HepG2 (cell line): ENCODE data around the gene ERCC5. TPM values are rescaled to one million over a fixed set of nuclear protein-coding genes. Genes with fewer than 3 reads are reported as not detected.

Experiments used
- ATAC-seq: fragments of 200-7000 bp; cut with Tn5 transposase; 3 replicates; pipeline ENCODE4 v1.9.1; 2020; ENCODE audit warnings: mild to moderate bottlenecking, moderate library complexity
- BruUV-seq: library from RNA; stranded (reverse); fragments of 400-500 nt; replicated peaks from 2 replicates; lab custom pipeline; 2021; lab: Mats Ljungman, UMichigan
- CTCF ChIA-PET: fragments of 300-600 bp; formaldehyde crosslinking; extraction: SDS; loops from one replicate; lab custom pipeline; 2021; ENCODE audit warnings: low total read pairs, inconsistent platforms, low intra/inter-chr PET ratio; lab: Yijun Ruan, JAX
- POLR2A ChIA-PET: fragments of 350-600 bp; sonication (Branson Sonifier 250); formaldehyde crosslinking; loops from one replicate; lab custom pipeline; 2020; ENCODE audit warnings: antibody characterized with exemption, inconsistent platforms; lab: Yijun Ruan, JAX
- DNase-seq: peaks from one replicate; pipeline ENCODE4 v3.0.0-alpha.2; 2015; ENCODE audit warnings: low spot score
- FAIRE-seq: peaks from 3 replicates; lab custom pipeline; 2011; peaks lifted over from hg19 to GRCh38; lab: Jason Lieb, UNC
- H2AFZ ChIP-seq: one replicate; pipeline ENCODE4 v1.6.1; 2011; ENCODE audit warnings: low read length, inconsistent platforms
- H3K27ac ChIP-seq: fragments of 300-600 bp; 3 replicates; pipeline ENCODE4 v1.8.0; 2011; ENCODE audit warnings: mixed run types, mild to moderate bottlenecking, mixed read lengths, low read length, inconsistent platforms; ENCODE audit not compliant: insufficient read depth; ENCODE audit errors: extremely low read length
- H3K27me3 ChIP-seq, 2 experiments: fragments of 200-600 bp in 1 of 2; 2 replicates in 1 of 2; 3 replicates in 1 of 2; pipeline versions ENCODE4 v1.6.0 to v1.8.0; 2011; ENCODE audit warnings: low read length in 2 of 2, mild to moderate bottlenecking in 2 of 2, moderate library complexity in 2 of 2, inconsistent platforms in 1 of 2; ENCODE audit not compliant: insufficient read depth in 2 of 2, control insufficient read depth in 1 of 2
- H3K36me3 ChIP-seq, 2 experiments: fragments of 200-600 bp in 1 of 2; replicated peaks in 1 of 2; 2 replicates in 1 of 2; 3 replicates in 1 of 2; pipeline versions ENCODE4 v1.5.1 to v1.8.0; 2011; ENCODE audit warnings: low read length in 2 of 2, inconsistent platforms in 1 of 2; ENCODE audit not compliant: insufficient read depth in 2 of 2, control insufficient read depth in 1 of 2
- H3K4me1 ChIP-seq: 2 replicates; pipeline ENCODE4 v1.5.1; 2012; ENCODE audit warnings: low read length, inconsistent platforms; ENCODE audit not compliant: insufficient read depth
- H3K4me2 ChIP-seq: 2 replicates; pipeline ENCODE4 v1.6.0; 2011; ENCODE audit warnings: low read depth, low read length, inconsistent platforms
- H3K4me3 ChIP-seq, 3 experiments: fragments of 200-600 bp in 1 of 3; sonication (generic), shearing (Covaris generic) in 1 of 3; replicated peaks in 1 of 3; 2 replicates each; pipeline ENCODE4 v1.5.1; 2011 to 2016; ENCODE audit warnings: low read length in 3 of 3, inconsistent platforms in 2 of 3, low read depth in 2 of 3, mild to moderate bottlenecking in 2 of 3, control low read depth in 1 of 3, mixed read lengths in 1 of 3; ENCODE audit not compliant: insufficient read depth in 1 of 3
- H3K79me2 ChIP-seq: one replicate; pipeline ENCODE4 v1.6.1; 2011; ENCODE audit warnings: low read length, inconsistent platforms; ENCODE audit not compliant: insufficient read depth
- H3K9ac ChIP-seq: 2 replicates; pipeline ENCODE4 v1.6.0; 2011; ENCODE audit warnings: mild to moderate bottlenecking, low read depth, low read length, inconsistent platforms; ENCODE audit not compliant: insufficient read depth
- H3K9me3 ChIP-seq: 2 replicates; pipeline ENCODE4 v1.5.1; 2012; ENCODE audit warnings: mild to moderate bottlenecking, low read length
- H4K20me1 ChIP-seq: 2 replicates; pipeline ENCODE4 v1.6.0; 2011; ENCODE audit warnings: inconsistent platforms, mild to moderate bottlenecking, low read length, moderate library complexity; ENCODE audit not compliant: insufficient read depth
- CCAR2 ChIP-seq: fragments of 200-400 bp; formaldehyde crosslinking; optimal IDR thresholded peaks from 2 replicates; pipeline ENCODE3; 2018; ENCODE audit warnings: low read depth, mild to moderate bottlenecking, low read length, moderate library complexity
- MAFF ChIP-seq: IDR thresholded peaks from 2 replicates; pipeline ENCODE4 v1.6.1; 2011; ENCODE audit warnings: low read depth, low read length, improper control_type of control experiment
- MAFK ChIP-seq, 2 experiments: IDR thresholded peaks in 1 of 2; conservative IDR thresholded peaks in 1 of 2; 2 replicates each; pipeline ENCODE4 v1.6.1; 2011; ENCODE audit warnings: improper control_type of control experiment in 2 of 2, low read length in 2 of 2
- SMARCC2 ChIP-seq: fragments of 450-650 bp; IDR thresholded peaks from 2 replicates; pipeline ENCODE4 v1.6.1; 2017; ENCODE audit warnings: antibody characterized with exemption, mild to moderate bottlenecking
- WGBS: methylation state at CpG from one replicate; pipeline ENCODE4 v1.1.6; 2017; ENCODE audit warnings: low lambda C conversion rate; 5-methylcytosine and 5-hydroxymethylcytosine counted together
- in situ Hi-C: cut with HindIII; loops from 2 replicates; pipeline ENCODE4 v1.10.0; 2017; ENCODE audit warnings: low pct_unique_long_range_greater_than_20kb; ENCODE audit not compliant: extremely low pct_ligation_motif_present
- intact Hi-C: fragments of 100-400 bp; cut with micrococcal nuclease; formaldehyde crosslinking; loops from one replicate; pipeline ENCODE4 v1.10.0; 2022; ENCODE audit not compliant: unreplicated experiment
- polyA plus RNA-seq, 8 experiments: library from polyadenylated mRNA; depleted of rRNA in 3 of 8; stranded (reverse) in 7 of 8; unstranded in 1 of 8; fragments of >200 nt; fragmentation: Illumina TruSeq in 4 of 8; extraction: Trizol in 4 of 8; gene quantifications; 2 replicates each; pipeline versions ENCODE4 v1.2.1 to v1.2.3, GENCODE V29; 2011 to 2016; ENCODE audit warnings: low read depth in 4 of 8, missing spikeins in 1 of 8, mixed read lengths in 1 of 8; ENCODE audit not compliant: insufficient read depth in 1 of 8
- total RNA-seq, 5 experiments: library from RNA; depleted of rRNA; stranded (reverse); fragments of >200 nt; fragmentation: Illumina TruSeq; extraction: Trizol; gene quantifications; 2 replicates each; pipeline ENCODE4 v1.2.3, GENCODE V29; 2016; ENCODE audit warnings: low read depth in 1 of 5

The ERCC5 gene
- total and polyA plus RNA-seq, 2 of the 13 experiments (the other 11 are each of a cell fraction or from before 2014, with no cell fraction given): 12.9 to 35.5 TPM

- Histone ChIP-seq H3K4me1 (no peaks in the 10 kb centered on the region), H3K27me3 (peaks cover 0 to 1% of the 10 kb centered on the region in 2 experiments; a peak in 2 of 5 replicates), H3K9ac (no peak overlapping the region), H3K27ac (no peak overlapping the region), H3K36me3 (no peaks in the 10 kb centered on the region), H2AFZ (no peak overlapping the region), H3K9me3 (no peaks in the 10 kb centered on the region), H3K79me2 (no peaks in the 10 kb centered on the region), H3K4me2 (no peak overlapping the region), H3K4me3 (no peak overlapping the region), H4K20me1 (no peaks in the 10 kb centered on the region)
- FAIRE-seq (no peak), ATAC-seq (no peak), DNase-seq (no peak)
- ChIA-PET CTCF (no interaction called here), POLR2A (no interaction called here)
- in situ Hi-C loops: loop anchor here (25.0 kb wide), 1 partner anchor 223 kb away; no protein-coding TSS in a partner anchor
- 14% methylated on average over 7 of the region's 7 CpGs for WGBS
- no TSS peak for BruUV-seq
- intact Hi-C loops: no loop called here
- no peak for TF ChIP-seq CCAR2
These were observed 68.1 kb downstream of the ERCC5 start for GRCh38 chr13:102913914-102914313.

- no peaks in the 10 kb centered on the region for H4K20me1 ChIP-seq
- no peak overlapping the region for H3K27ac ChIP-seq
- H2AFZ ChIP-seq: peak overlapping the region; percentile 27
- FAIRE-seq (no peak), ATAC-seq (no peak), DNase-seq (no peak)
- in situ Hi-C loops: loop anchor here (25.0 kb wide), 1 partner anchor 223 kb away; no protein-coding TSS in a partner anchor
- intact Hi-C loops: no loop called here
- H3K9me3 ChIP-seq: no peaks in the 10 kb centered on the region
- no TSS peak for BruUV-seq
- no peak overlapping the region for H3K9ac ChIP-seq
- no peak overlapping the region for H3K4me3 ChIP-seq
- no peaks in the 10 kb centered on the region for H3K36me3 ChIP-seq
- TF ChIP-seq SMARCC2: no peak
- TF ChIP-seq MAFK (conservative IDR thresholded peaks at IDR 0.05 in 1 of 2, IDR thresholded peaks at IDR 0.05 in 1 of 2; ENCODE audit: low read length in 2 of 2): peak; percentile 83 to 84
- peak; percentile 75 for TF ChIP-seq MAFF
- peaks cover 0 to 1% of the 10 kb centered on the region in 2 experiments; a peak in 2 of 5 replicates for H3K27me3 ChIP-seq
- no peak overlapping the region for H3K4me2 ChIP-seq
- WGBS: 25% methylated on average over 12 of the region's 12 CpGs
- ChIA-PET CTCF (no interaction called here), POLR2A (no interaction called here)
- no peaks in the 10 kb centered on the region for H3K79me2 ChIP-seq
- H3K4me1 ChIP-seq: no peaks in the 10 kb centered on the region
These were observed 68.6 kb downstream of the ERCC5 start for GRCh38 chr13:102914339-102914930.
